ENCODE data around the gene KRT33A.

Gene KRT33A

DNA sequence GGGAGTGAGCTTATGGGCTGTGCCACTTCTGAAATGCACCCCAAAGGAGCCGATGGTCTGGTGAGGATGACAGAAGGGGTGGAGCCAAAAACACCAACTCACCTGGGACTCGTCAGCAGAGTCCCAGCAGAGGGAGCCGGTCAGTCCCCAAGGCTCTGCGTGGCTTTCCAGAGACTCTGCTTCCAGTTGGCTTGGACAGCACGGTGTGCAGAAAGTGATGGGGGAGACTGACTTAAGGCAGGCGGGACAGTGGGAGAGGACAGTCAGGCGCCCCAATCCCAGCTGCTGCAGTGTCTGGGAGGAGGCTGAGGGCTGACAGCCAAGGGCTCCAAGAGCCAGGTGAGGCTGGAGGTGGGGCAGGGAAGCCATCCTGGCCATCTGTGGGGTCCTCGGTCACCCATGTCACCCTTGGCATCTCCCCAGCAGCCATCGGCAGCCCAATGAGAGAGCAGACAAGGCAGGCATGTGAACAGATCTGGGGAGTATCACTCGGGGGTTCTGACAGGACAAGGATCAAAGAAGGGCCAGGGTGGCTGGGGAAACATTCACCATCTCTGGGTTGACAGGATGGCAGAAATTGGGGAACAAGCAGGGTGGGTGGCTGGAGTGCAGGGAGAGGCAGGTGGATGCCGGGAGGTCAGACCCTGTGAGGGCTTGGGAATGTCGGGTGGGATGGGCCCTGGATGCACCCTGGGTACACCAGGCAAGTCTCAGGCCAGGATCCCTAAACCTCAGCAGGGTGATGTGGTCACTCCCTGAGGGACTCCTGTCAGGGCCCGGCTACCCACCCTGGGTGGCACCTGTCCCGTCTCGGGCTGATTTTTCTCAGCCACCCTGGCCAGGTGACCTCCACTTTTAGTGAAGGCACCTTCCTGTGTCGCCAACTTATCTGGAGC is 26.2 kb downstream of the KRT33A start:
- H3K4me3 ChIP-seq (replicated peaks; ENCODE audit: low read depth, low read length) = no peak overlapping the region
- TF ChIP-seq CTCF (IDR thresholded peaks at IDR 0.05; ENCODE audit: low read depth, low read length, missing control alignments) = peak; percentile 28
- no peak for DNase-seq (ENCODE audit: extremely low read depth, low read depth)

DNA sequence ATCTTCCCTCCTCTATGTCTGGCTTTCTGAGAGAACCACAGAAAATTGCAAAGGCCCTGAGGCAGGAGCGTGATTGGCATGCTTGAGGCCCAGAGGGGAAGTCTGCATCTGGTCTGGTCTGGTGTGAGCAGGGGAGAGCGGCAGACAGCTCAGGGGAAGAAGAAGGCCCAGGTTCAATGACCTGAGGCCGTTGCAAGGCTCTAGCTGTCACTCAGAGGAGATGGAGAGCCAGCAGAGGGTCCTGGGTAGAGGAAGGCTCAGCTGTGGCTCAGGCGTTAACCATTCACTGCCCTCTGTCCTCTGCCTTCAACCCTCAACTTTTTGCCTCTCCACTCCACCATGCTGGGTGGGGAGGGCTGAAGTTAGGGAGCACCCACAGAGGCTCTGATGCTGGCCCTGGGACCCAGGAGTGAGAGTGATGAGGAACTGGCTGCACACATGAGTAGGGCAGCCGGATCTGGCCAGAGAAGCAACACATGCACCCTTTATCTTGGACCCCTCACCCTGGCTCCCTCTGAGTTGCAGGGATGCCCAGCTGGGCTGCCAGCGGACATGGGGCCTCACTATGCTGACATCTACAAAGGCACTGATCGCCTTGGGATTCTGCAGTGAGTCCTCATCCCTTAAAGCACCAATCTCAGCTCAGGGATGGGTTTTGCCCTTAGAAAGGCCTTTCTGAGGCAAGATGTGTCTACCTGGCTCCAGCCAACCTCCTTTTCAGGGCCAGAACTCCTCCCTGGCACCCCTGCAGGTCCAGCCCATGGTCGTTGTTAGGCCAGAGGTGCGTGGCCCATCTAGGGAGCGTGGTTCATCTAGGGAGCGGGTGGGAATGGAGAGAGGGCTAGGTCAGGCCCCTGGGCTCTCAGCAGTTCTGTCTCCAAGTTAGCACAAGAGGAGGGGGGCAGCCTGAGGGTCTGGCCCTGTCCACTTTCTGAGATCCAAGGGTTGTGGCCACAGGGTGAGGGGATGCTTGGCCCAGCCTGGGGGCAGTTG is 27.4 kb downstream of the KRT33A start:
- no peak overlapping the region for H3K4me3 ChIP-seq (replicated peaks; ENCODE audit: low read depth, low read length)
- DNase-seq (ENCODE audit: extremely low read depth, low read depth) = no peak
- no peak for TF ChIP-seq CTCF (IDR thresholded peaks at IDR 0.05; ENCODE audit: low read depth, low read length, missing control alignments)

- no peak overlapping the region for H3K4me3 ChIP-seq (replicated peaks; ENCODE audit: low read depth, low read length)
- peak; percentile 63 for DNase-seq (ENCODE audit: extremely low read depth, low read depth)
- TF ChIP-seq CTCF (IDR thresholded peaks at IDR 0.05; ENCODE audit: low read depth, low read length, missing control alignments) = peak; percentile 80
Measured at GRCh38 chr17:41322094-41322902, 28.3 kb downstream of the KRT33A start.

DNA sequence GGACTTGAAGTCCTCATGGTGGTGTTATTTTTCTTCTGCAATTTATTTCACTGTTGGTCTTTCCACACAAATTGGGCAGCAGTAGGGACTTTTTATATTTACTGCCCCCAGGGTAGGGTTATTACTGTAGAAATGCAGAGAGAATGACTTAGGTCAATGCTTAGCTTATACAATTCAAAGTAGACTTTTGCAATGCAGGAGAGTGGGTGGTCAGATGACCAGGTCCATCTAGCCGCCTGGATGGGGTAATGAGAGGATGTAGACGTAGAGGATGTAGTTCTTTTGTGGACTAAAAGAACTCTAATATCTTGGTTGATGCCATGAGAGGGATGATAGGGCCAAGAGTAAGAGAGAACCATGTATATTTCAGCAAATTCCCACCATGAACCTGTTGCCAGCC is 32.4 kb downstream of the KRT33A start:
- no peak for DNase-seq (ENCODE audit: extremely low read depth, low read depth)
- H3K4me3 ChIP-seq (replicated peaks; ENCODE audit: low read depth, low read length) = no peak overlapping the region
- no peak for TF ChIP-seq CTCF (IDR thresholded peaks at IDR 0.05; ENCODE audit: low read depth, low read length, missing control alignments)

DNA sequence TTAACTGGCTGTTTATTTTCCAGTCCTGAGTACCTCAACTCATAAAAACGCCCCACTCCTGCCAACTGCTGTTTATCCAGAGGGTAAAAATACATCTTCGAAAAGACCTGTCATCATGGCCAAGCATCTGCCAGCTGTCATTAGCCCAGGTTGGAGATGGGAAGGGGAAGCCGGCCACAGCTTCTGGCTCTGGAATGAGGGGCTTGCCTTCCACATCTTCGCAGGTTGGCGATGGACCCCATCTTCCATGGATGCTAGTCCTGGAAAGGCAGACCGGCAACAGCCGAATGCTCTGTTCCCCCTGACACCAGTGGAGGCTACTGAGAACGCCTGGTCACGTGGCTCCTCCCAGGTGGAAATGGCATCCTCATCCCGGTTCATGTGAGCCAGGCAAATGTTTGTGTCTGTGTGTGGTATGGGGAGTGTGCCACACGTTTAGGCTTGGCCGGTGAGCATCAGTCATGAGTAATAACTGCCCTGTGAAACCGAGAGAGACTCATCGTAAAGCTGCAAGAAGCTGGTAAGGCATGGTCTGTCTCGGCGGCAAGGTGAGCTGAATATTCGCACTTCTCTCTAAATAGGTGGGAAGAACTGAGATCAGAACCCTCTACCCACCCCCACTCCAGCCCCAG is 34.7 kb downstream of the KRT33A start:
- DNase-seq (ENCODE audit: extremely low read depth, low read depth) = no peak
- no peak for TF ChIP-seq CTCF (IDR thresholded peaks at IDR 0.05; ENCODE audit: low read depth, low read length, missing control alignments)
- no peak overlapping the region for H3K4me3 ChIP-seq (replicated peaks; ENCODE audit: low read depth, low read length)

Data from HFF-Myc (cell line).